ENCODE measurements around the gene RPL13A. TPM values are rescaled to one million over a fixed set of nuclear protein-coding genes. Genes with fewer than 3 reads are reported as not detected.

Gene RPL13A
- total RNA-seq, 2 donors from 2014 or later, result 765 to 1,868 TPM

DNA sequence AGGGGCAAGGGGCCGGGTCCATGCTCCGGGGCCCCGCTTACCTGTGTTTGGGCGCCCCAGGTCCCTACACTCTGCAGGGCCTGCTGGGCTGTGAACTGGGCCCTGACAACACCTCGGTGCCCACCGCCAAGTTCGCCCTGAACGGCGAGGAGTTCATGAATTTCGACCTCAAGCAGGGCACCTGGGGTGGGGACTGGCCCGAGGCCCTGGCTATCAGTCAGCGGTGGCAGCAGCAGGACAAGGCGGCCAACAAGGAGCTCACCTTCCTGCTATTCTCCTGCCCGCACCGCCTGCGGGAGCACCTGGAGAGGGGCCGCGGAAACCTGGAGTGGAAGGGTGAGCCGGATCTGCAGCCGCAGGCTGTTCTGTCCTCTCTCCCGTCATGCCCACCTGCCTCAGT is 26.7 kb downstream of the RPL13A start:
- DNase-seq (ENCODE audit: low spot score), result no peak
- H3K27ac ChIP-seq, result peak overlapping the region in 1 of 2 donors; percentile 91

GRCh38 chr19:49515767-49516166 is 28.4 kb downstream of the RPL13A start:
- Histone ChIP-seq H3K27me3 (no peaks in the 10 kb centered on the region), H3K36me3 (no peaks in the 10 kb centered on the region), H3K4me1 (peaks cover 0 to 26% of the 10 kb centered on the region in 2 donors), H3K27ac (peak overlapping the region in 1 of 2 donors; percentile 20), H3K9me3 (no peaks in the 10 kb centered on the region), H3K4me3 (no peak overlapping the region)
- peak; percentile 73 for DNase-seq (ENCODE audit: low spot score)
- no peak for TF ChIP-seq CTCF (IDR thresholded peaks at IDR 0.05)

More for the DNA sequence above, 26.7 kb downstream of the RPL13A start:
- TF ChIP-seq CTCF (IDR thresholded peaks at IDR 0.05), result no peak
- H3K36me3 ChIP-seq, result no peaks in the 10 kb centered on the region
- H3K9me3 ChIP-seq, result no peaks in the 10 kb centered on the region
- H3K27me3 ChIP-seq, result no peaks in the 10 kb centered on the region
- H3K4me1 ChIP-seq, result peaks cover 0 to 26% of the 10 kb centered on the region in 2 donors
- peak overlapping the region in 1 of 2 donors; percentile 87 for H3K4me3 ChIP-seq

DNA sequence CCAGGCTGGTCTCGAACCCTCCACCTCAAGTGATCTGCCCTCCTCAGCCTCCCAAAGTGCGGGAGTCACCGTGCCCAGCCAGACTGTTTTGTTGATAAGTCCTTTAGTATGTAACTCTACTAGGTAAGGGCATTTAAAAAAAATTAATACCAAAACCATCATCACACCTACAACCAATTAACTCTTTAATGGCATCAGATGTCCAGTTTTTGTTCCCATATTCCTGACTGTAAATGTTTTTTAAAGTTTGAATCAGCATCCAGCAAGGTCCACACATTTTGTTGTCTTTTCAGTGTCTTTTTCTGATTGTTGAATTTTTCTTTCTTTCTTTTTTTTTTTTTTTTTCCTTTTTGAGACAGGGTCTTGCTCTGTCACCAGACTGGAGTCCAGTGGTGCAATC is 30.6 kb downstream of the RPL13A start:
- TF ChIP-seq CTCF (IDR thresholded peaks at IDR 0.05), result no peak
- Histone ChIP-seq H3K27ac (no peak overlapping the region), H3K4me1 (peaks cover 0 to 14% of the 10 kb centered on the region in 2 donors), H3K4me3 (no peak overlapping the region), H3K27me3 (no peaks in the 10 kb centered on the region), H3K9me3 (no peaks in the 10 kb centered on the region), H3K36me3 (no peaks in the 10 kb centered on the region)
- no peak for DNase-seq (ENCODE audit: low spot score)

- no peaks in the 10 kb centered on the region for H3K27me3 ChIP-seq
- H3K4me3 ChIP-seq, result no peak overlapping the region
- H3K36me3 ChIP-seq, result no peaks in the 10 kb centered on the region
- DNase-seq (ENCODE audit: low spot score), result peak; percentile 63
- no peaks in the 10 kb centered on the region for H3K4me1 ChIP-seq
- no peaks in the 10 kb centered on the region for H3K9me3 ChIP-seq
- H3K27ac ChIP-seq, result no peak overlapping the region
- no peak for TF ChIP-seq CTCF (IDR thresholded peaks at IDR 0.05)
Observed at GRCh38 chr19:49520705-49521319, 33.4 kb downstream of the RPL13A start.

DNA sequence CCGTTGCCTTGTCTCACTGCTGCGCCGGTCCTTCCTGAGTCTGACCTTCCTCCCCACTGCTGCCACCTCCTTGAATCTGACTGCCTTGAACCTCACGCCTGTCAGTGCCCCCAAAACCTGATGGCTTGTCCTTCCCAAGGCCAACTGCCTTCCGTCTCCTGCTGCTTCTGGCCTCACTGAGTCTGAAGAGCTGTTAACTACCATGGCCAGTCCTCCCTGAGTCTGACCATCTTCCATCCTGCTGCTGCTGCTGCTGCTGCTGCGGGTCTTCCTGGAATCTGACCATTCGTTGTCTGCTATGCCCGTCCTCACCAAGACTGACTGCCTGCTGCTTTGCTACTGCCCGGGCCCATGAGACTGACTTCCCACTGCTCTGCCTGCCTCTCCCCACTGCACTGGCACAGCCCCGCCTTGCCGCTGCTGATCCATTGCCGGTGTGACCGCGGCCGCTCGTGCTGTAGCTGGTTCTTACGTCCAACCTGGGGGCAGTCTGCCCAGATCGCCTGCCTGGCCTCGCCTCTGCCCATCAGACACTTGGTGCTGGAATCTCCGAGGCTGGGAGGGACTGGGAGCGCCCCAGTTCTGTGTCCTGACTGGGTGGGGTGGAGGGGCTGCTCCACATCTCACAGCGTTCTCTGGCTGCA is 37.5 kb downstream of the RPL13A start:
- no peaks in the 10 kb centered on the region for H3K27me3 ChIP-seq
- no peak overlapping the region for H3K27ac ChIP-seq
- H3K36me3 ChIP-seq, result no peaks in the 10 kb centered on the region
- H3K4me1 ChIP-seq, result peaks cover 0 to 18% of the 10 kb centered on the region in 2 donors
- no peak for DNase-seq (ENCODE audit: low spot score)
- H3K4me3 ChIP-seq, result no peak overlapping the region
- H3K9me3 ChIP-seq, result no peaks in the 10 kb centered on the region
- TF ChIP-seq CTCF (IDR thresholded peaks at IDR 0.05), result no peak

All from right atrium auricular region (tissue), 2 donors.